Skeletal muscle cell (primary cell): ENCODE data around the gene LEAP2.

ENCODE experiments used
- DNase-seq: peaks from one replicate; pipeline ENCODE4 v3.0.0-alpha.2; 2010; ENCODE audit warnings: low read depth
- H3K4me3 ChIP-seq: 2 replicates; pipeline ENCODE4 v1.5.1; 2011; ENCODE audit warnings: low read depth, mild to moderate bottlenecking, control low read depth, low read length, moderate library complexity

LEAP2 gene

GRCh38 chr5:132871459-132872284 lies 1.8 kb upstream of the LEAP2 start:
- no peak for DNase-seq
- no peak overlapping the region for H3K4me3 ChIP-seq

DNA sequence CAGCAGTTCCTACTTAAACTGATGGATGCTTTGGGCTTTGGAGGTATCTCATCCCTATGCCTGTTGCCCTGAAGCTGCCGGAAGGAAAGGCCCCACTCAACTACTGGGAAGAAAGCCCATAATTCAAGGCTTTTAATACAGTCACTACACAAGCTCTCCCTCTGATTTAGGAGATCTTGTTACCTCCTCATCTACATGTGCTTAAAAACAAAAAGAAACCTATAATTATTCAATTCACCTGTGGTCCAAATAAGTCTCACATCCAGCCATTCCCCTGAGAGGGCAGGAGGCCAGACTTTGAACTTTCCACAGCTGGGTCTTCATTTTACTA lies 715 bp upstream of the LEAP2 start:
- no peak for DNase-seq
- H3K4me3 ChIP-seq, result no peak overlapping the region

DNA sequence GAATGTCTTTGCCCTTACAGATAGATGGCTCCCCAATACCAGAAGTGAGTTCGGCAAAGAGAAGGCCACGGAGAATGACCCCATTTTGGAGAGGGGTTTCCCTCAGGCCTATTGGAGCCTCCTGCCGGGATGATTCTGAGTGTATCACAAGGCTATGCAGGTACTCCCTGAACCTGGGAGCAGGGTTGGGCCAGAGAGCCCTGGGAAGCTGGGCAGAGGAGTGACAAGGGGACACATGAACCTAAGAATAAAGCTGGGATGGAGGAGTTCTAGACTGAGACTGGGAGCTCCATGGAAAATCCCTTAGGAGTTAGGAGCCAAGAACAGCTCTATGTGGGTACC lies 433 bp downstream of the LEAP2 start:
- DNase-seq, result no peak
- no peak overlapping the region for H3K4me3 ChIP-seq

GRCh38 chr5:132876020-132876759 lies 2.7 kb downstream of the LEAP2 start:
- H3K4me3 ChIP-seq, result no peak overlapping the region
- no peak for DNase-seq

DNA sequence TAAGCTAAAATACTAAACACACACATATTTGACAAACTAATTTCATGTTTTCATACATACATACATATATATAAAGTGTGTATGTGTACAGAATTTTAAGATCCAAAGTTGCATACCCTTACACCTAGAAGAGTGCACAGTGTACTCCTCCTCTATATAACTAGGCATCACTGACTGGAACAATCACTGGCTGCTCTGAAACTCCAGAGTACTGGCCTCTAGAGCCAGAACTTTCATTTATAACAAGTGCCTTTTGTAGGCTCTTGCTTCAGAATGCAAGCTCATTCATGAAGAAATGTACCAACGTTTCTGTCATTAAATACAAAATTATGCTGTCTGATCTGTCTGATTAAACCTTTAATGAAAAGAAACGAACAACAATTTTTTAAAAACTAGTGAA lies 4.0 kb downstream of the LEAP2 start:
- no peak for DNase-seq
- H3K4me3 ChIP-seq, result no peak overlapping the region

DNA sequence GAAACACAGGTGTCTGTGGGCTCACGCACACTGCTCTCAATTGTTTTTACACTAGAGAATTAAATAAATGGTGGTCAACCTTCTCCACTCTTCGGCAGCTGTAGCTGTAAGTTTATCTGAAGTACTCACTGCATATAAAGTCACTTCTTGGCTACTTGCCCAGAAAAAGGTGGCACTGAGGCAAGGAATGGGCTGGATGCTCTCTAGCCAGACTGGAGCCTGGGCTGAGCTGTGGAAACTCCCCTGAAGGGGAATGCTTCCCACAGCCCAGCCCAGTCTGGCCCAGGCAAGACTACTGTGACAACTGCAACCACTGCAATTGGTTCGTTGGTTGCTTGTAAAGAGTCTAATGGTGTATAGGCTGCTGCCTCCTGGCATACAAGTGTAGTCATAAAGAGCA lies 4.5 kb downstream of the LEAP2 start:
- DNase-seq, result peak; percentile 25
- H3K4me3 ChIP-seq, result no peak overlapping the region

DNA sequence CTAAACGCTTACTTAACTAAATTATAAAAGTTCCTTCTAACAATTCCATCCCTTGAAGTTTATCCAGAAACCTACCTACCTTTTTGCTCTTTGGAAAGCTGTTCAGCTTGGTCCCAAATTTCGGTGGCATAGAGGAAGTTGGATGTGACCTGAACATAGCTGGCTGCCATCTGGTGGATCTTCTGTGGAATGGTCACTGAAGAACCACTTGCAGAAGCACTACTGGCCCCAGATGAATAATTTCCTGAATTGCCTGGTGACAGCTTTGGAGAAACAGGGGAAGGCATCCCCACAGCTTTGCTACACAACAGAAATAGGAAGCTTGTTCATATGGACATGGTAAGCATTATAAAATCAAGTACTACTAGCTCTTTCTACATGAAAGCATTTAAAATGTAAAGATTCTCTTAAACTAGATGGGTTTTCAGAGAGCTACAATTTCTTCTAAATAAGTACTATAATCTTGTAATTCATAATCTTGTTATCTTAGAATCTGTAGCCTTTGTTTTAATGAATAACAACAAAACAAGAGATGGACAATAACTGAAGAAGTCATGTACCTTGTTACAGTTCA lies 9.9 kb downstream of the LEAP2 start:
- no peak overlapping the region for H3K4me3 ChIP-seq
- no peak for DNase-seq

DNA sequence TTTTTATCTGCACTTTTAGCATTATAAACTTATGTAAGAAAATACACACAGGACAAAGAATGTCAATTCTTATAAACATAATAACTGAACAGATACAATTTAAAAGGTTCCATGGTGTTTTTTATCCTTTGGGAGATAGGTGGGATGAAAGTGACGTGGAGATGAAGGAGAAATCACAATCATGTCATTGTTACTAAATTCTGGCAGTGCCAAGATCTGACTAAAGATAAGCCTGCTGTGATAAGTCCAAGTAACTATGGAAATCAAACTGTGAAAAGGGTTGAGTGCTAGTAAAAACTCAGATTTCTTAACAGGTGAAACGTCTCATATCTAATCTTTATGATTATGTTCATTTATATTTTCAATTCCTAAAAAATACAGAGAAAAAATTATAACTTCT lies 11.1 kb downstream of the LEAP2 start:
- DNase-seq, result no peak
- no peak overlapping the region for H3K4me3 ChIP-seq

DNA sequence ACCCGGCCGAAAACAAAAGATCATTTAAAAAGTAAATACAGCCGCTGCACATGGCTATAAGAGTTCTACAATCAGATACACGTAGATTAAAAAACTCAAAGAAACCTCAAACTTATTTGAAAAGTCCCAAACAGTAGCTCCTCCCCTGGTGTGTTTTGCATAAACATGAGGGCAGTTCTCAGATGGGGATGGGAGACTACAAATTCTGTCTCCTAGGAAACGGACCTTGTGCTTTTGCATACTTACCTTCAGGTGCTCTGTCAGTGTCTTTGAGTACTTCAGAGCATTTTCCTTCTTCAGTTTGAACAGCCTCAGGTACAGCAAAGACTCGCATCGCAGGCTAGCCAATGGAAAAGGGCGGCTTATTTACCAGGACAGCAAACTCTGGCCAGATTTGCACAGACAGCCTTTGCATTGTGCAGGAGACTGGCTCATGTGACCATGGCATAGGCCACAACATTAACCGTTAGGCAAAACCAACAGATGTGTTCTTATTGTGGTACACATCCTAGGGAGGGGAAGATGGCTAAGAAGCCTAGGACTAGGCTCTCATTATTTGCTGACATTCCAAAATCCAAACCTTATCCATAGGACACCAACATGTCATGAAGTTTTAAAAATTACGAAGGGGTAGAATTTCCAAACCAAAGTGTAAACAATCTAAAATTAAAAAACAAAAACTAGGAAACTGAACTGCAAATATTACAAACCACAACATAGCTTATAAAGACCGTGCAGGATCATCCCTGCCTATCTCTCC lies 12.8 kb downstream of the LEAP2 start:
- DNase-seq, result no peak
- no peak overlapping the region for H3K4me3 ChIP-seq

- DNase-seq, result no peak
- H3K4me3 ChIP-seq, result no peak overlapping the region
Observed at GRCh38 chr5:132887283-132887682, 13.8 kb downstream of the LEAP2 start.

DNA sequence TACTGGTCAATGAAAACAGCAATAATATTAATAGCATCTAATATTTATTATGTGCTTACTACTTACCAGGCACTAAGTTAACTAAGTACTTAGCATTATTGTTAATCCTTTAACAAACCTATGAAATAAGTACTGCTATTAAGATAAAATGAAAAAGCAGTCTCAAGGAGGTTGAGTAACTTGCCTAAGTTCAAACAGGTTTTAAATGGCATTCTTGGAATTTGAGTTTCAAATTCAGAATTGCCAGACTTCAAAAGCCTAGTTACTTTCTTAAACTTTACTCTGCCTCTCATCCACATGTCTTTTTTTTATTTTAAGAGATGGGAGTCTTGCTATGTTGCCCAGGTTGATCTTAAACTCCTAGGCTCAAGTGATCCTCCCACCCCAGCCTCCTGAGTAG lies 16.0 kb downstream of the LEAP2 start:
- no peak overlapping the region for H3K4me3 ChIP-seq
- DNase-seq, result no peak

DNA sequence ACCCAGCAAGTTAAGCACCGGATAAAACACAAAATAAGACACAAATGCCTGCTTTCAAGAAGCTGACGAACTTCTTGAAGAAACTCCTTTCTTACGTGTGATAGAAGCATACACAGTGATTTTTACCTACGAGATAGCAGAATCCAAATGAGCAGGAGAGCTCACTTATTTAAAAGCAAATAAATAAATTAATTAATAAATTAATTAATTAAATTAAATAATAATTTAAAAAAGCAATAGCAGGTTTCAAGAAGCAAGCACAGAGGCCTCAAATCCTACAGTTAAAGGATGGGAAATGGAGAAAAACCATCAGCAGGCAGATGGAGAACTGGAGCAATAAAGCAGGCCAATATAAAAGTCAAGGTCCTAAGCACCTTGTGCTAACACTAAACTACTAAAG lies 17.3 kb downstream of the LEAP2 start:
- no peak for DNase-seq
- H3K4me3 ChIP-seq, result no peak overlapping the region

DNA sequence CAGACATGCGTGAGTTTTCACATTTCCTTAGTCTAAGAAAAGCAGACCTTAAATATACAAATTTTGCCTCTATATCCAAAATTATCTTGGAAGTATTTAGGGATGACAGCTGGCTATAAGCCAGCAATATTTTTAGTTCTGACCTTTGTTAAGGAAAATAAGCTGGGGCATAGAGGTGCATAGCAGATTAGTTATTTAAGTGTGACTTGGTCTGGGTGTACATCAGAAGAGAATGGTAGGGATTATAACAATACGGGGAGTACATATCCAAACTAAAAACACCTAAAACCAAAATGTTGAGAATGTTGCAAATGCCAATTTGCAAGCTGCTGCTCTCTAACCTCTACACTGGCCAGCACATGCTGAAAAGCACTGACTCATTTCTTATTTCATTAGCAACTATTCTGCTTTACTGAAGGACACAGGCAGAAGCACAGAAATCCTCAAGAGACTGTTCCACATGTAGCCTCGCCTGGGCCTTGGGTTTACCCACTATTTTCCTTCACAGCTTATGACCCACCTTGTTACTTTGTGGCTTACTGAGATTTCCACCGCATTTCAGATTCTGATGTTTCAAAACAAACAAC lies 22.3 kb downstream of the LEAP2 start:
- DNase-seq, result no peak
- no peak overlapping the region for H3K4me3 ChIP-seq

- no peak for DNase-seq
- H3K4me3 ChIP-seq, result no peak overlapping the region
Observed at GRCh38 chr5:132896685-132897084, 23.2 kb downstream of the LEAP2 start.

GRCh38 chr5:132898094-132898493 lies 24.6 kb downstream of the LEAP2 start:
- H3K4me3 ChIP-seq, result no peak overlapping the region
- no peak for DNase-seq

- DNase-seq, result no peak
Observed at GRCh38 chr5:132901036-132901435, 27.6 kb downstream of the LEAP2 start.

GRCh38 chr5:132901730-132902129 lies 28.3 kb downstream of the LEAP2 start:
- no peak for DNase-seq

More at GRCh38 chr5:132901036-132901435, 27.6 kb downstream of the LEAP2 start:
- H3K4me3 ChIP-seq, result no peak overlapping the region

DNA sequence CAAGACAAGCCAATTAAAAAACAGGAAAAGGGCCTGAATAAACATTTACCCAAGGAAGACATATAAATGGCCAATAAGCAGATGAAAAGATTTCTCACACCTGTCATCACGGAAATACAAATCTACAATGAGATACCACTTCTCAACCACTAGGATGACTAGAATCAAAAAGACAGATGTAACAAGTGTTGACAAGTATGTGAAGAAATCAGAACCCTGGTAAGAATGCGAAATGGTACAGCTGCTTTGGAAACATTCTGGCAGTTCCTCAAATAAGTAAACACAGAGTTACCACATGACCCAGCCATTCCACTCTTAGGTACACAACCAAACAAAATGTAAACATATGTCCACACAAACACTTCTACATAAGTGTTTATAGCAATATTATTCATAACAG lies 32.5 kb downstream of the LEAP2 start:
- DNase-seq, result peak; percentile 9
- no peak overlapping the region for H3K4me3 ChIP-seq

More at GRCh38 chr5:132901730-132902129, 28.3 kb downstream of the LEAP2 start:
- no peak overlapping the region for H3K4me3 ChIP-seq

DNA sequence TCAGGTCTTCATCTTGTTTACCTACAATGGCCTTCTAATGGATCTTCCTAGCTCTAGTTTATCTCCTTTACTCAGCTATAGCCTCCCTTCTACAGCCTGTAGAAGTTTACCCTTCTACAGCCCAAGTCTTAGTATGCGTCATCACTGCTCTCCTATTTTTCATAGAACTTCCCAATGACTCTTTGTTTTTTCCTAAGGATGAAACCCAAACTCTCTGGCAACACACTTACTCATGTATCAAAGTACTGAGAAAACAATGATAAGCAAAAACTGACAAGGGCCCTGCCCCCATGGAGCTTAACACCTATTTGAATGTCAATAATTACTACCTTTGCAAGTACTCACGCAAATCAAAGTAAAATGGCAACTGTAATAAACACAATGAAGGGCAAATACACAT lies 33.7 kb downstream of the LEAP2 start:
- H3K4me3 ChIP-seq, result no peak overlapping the region
- DNase-seq, result no peak

- DNase-seq, result no peak
- H3K4me3 ChIP-seq, result no peak overlapping the region
Observed at GRCh38 chr5:132909702-132910101, 36.2 kb downstream of the LEAP2 start.
